Nephron progenitor cell (in vitro differentiated cells): Measurements from ENCODE around the gene PASD1.

Experiments
- DNase-seq: peaks from one replicate; pipeline ENCODE4 v3.0.0; 2021
- H3K27ac Mint-ChIP-seq: 2 replicates; pipeline ENCODE4 v1.8.0; 2021; ENCODE audit warnings: mild to moderate bottlenecking, moderate library complexity, mixed read lengths
- H3K27me3 Mint-ChIP-seq: 2 replicates; pipeline ENCODE4 v1.8.0; 2021; ENCODE audit warnings: mild to moderate bottlenecking, low read depth, mixed read lengths; ENCODE audit not compliant: poor library complexity
- H3K36me3 Mint-ChIP-seq: 2 replicates; pipeline ENCODE4 v1.8.0; 2021; ENCODE audit warnings: low read depth, mixed read lengths
- H3K4me1 Mint-ChIP-seq: 2 replicates; pipeline ENCODE4 v1.8.0; 2021; ENCODE audit warnings: mixed read lengths
- H3K4me3 Mint-ChIP-seq: 2 replicates; pipeline ENCODE4 v1.8.0; 2021; ENCODE audit warnings: mild to moderate bottlenecking, moderate library complexity, mixed read lengths
- H3K9me3 Mint-ChIP-seq: 2 replicates; pipeline ENCODE4 v1.8.0; 2021; ENCODE audit warnings: mild to moderate bottlenecking, moderate library complexity, mixed read lengths
- TF ChIP-seq, protein P1 (sequence below): fragments of 200-600 bp; sonication (generic); IDR thresholded peaks from 2 replicates; pipeline ENCODE4 v1.5.0; 2021; ENCODE audit warnings: antibody characterized with exemption

Gene PASD1

DNA sequence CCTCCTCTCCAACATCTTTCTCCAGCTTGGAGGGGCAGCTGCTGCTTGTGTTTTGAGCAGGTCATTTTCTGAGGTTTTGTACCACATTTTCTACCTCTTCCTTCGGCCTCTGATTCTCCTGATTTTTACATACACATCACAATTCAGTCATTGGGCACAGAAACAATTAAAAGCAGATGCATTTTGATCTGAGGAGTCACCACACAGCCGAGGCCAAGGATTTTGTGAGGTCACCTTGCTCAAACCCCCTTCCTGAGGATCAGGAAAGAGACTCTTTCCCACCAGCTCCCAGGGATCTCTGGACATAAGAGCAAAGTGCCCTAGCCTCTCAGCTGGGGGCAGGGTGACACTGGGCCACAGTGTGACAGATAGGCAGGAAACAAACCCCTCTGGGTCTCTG is 147.0 kb downstream of the PASD1 start:
- Mint-ChIP-seq H3K9me3 (peaks cover 15% of the 10 kb centered on the region), H3K4me3 (no peak overlapping the region), H3K27me3 (peaks cover 7% of the 10 kb centered on the region), H3K36me3 (no peaks in the 10 kb centered on the region), H3K4me1 (peaks cover 11% of the 10 kb centered on the region), H3K27ac (no peak overlapping the region)
- TF ChIP-seq, protein P1, sequence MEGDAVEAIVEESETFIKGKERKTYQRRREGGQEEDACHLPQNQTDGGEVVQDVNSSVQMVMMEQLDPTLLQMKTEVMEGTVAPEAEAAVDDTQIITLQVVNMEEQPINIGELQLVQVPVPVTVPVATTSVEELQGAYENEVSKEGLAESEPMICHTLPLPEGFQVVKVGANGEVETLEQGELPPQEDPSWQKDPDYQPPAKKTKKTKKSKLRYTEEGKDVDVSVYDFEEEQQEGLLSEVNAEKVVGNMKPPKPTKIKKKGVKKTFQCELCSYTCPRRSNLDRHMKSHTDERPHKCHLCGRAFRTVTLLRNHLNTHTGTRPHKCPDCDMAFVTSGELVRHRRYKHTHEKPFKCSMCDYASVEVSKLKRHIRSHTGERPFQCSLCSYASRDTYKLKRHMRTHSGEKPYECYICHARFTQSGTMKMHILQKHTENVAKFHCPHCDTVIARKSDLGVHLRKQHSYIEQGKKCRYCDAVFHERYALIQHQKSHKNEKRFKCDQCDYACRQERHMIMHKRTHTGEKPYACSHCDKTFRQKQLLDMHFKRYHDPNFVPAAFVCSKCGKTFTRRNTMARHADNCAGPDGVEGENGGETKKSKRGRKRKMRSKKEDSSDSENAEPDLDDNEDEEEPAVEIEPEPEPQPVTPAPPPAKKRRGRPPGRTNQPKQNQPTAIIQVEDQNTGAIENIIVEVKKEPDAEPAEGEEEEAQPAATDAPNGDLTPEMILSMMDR = no peak
- DNase-seq = no peak

GRCh38 chrX:151711154-151711553 is 147.7 kb downstream of the PASD1 start:
- TF ChIP-seq, protein P1 = no peak

GRCh38 chrX:151711787-151712186 is 148.3 kb downstream of the PASD1 start:
- Mint-ChIP-seq H3K27ac (no peak overlapping the region), H3K36me3 (no peaks in the 10 kb centered on the region), H3K4me3 (no peak overlapping the region), H3K27me3 (peaks cover 6% of the 10 kb centered on the region), H3K9me3 (peaks cover 18% of the 10 kb centered on the region), H3K4me1 (peaks cover 11% of the 10 kb centered on the region)
- DNase-seq = no peak
- TF ChIP-seq, protein P1 = no peak

More at GRCh38 chrX:151711154-151711553, 147.7 kb downstream of the PASD1 start:
- Mint-ChIP-seq H3K4me3 (no peak overlapping the region), H3K36me3 (no peaks in the 10 kb centered on the region), H3K4me1 (peaks cover 11% of the 10 kb centered on the region), H3K9me3 (peaks cover 14% of the 10 kb centered on the region), H3K27ac (no peak overlapping the region), H3K27me3 (peaks cover 7% of the 10 kb centered on the region)
- no peak for DNase-seq

- Mint-ChIP-seq H3K4me1 (peaks cover 11% of the 10 kb centered on the region), H3K36me3 (no peaks in the 10 kb centered on the region), H3K4me3 (no peak overlapping the region), H3K9me3 (peaks cover 18% of the 10 kb centered on the region), H3K27me3 (peaks cover 2% of the 10 kb centered on the region), H3K27ac (no peak overlapping the region)
- DNase-seq = no peak
- TF ChIP-seq, protein P1 = no peak
Observed at GRCh38 chrX:151712253-151712652, 148.8 kb downstream of the PASD1 start.

DNA sequence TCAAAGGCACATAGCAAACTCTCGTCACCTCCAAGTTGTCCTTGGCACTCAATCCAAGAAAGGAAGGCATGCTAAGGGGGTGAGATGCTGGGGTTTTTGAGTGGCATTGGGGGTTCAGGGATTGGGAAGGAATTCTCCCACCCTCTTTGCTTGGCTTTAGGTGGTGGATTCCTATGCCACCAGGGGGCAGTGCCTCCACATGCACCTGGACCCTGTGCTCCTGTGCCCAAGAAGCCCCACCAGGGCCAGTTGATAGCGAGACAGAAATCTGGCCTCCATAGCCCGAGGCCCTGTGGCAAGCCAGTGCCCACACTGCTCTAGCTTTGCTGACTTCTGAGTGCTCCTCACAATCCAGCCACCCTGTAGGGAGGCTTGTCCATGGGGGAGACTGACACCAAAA is 150.4 kb downstream of the PASD1 start:
- TF ChIP-seq, protein P1 = peak; percentile 29
- H3K4me3 Mint-ChIP-seq = no peak overlapping the region
- no peaks in the 10 kb centered on the region for H3K36me3 Mint-ChIP-seq
- DNase-seq = peak; percentile 48
- H3K4me1 Mint-ChIP-seq = peaks cover 11% of the 10 kb centered on the region
- peaks cover 26% of the 10 kb centered on the region for H3K9me3 Mint-ChIP-seq
- peaks cover 8% of the 10 kb centered on the region for H3K27me3 Mint-ChIP-seq
- no peak overlapping the region for H3K27ac Mint-ChIP-seq

- peaks cover 26% of the 10 kb centered on the region for H3K9me3 Mint-ChIP-seq
- H3K4me3 Mint-ChIP-seq = no peak overlapping the region
- H3K36me3 Mint-ChIP-seq = no peaks in the 10 kb centered on the region
Observed at GRCh38 chrX:151714362-151714761, 150.9 kb downstream of the PASD1 start.

More at GRCh38 chrX:151714362-151714761, 150.9 kb downstream of the PASD1 start:
- Mint-ChIP-seq H3K4me1 (peaks cover 11% of the 10 kb centered on the region), H3K27ac (no peak overlapping the region), H3K27me3 (peaks cover 8% of the 10 kb centered on the region)
- DNase-seq = no peak
- TF ChIP-seq, protein P1 = no peak
